ENCODE data around the gene GPX4. TPM values are rescaled to one million over a fixed set of nuclear protein-coding genes. Genes with fewer than 3 reads are reported as not detected.
"Not testable (repeated sequence)": the region's sequence is repeated elsewhere in the genome, so short reads cannot be mapped to it uniquely, and the experiment has no call there.

Gene GPX4
- total and polyA plus RNA-seq, 5 donors from 2014 or later, result 112 to 406 (median 341) TPM

DNA sequence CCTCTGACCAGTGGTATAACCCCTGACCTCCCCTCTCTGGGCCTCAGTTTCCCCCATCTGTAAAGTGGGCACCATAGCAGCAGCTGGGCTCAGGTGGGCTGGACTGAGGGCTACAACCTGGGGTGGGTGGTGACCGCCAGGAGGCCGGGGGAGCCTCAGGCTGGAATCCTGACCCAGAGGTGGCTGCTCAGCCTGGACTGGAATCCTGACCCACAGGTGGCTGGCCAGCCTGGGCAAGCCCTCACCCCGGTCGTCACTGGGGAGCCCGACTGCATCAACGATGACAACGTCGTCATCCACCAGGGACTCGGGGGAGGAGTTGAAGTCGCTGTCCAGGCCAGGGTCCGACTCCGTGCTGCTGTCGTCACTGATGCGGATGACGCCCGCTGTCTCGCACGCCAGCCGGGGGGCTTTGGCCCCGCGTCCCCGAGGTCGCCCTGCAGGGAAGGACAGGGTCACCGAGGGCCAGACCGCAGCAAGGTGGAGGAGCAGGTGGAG is 10.2 kb downstream of the GPX4 start:
- no peaks in the 10 kb centered on the region for H3K27me3 ChIP-seq (ENCODE audit: control insufficient read depth, insufficient read depth, low read length)
- ATAC-seq (ENCODE audit: low read depth in 2 of 2) (no peak), DNase-seq (no peak)
- H3K9me3 Mint-ChIP-seq, result no peaks in the 10 kb centered on the region
- no peaks in the 10 kb centered on the region for H3K27me3 Mint-ChIP-seq
- no peaks in the 10 kb centered on the region for H3K9me3 ChIP-seq (ENCODE audit: control insufficient read depth in 2 of 2, low read length in 2 of 2)
- H3K27ac Mint-ChIP-seq, result no peak overlapping the region
- no peaks in the 10 kb centered on the region for H3K36me3 Mint-ChIP-seq
- no peak overlapping the region for H3K4me3 ChIP-seq (ENCODE audit: low read depth, low read length)
- H3K27ac ChIP-seq (ENCODE audit: insufficient read depth, low read length, poor library complexity, severe bottlenecking), result peak overlapping the region; percentile 23
- no peak overlapping the region for H3K4me3 Mint-ChIP-seq
- H3K36me3 ChIP-seq (ENCODE audit: control insufficient read depth, insufficient read depth, low read length), result peaks cover 44% of the 10 kb centered on the region
- H3K4me1 Mint-ChIP-seq, result peaks cover 0 to 4% (median 0%) of the 10 kb centered on the region in 4 donors
- peaks cover 7% of the 10 kb centered on the region for H3K4me1 ChIP-seq (ENCODE audit: control insufficient read depth, insufficient read depth, low read length, poor library complexity, severe bottlenecking)

DNA sequence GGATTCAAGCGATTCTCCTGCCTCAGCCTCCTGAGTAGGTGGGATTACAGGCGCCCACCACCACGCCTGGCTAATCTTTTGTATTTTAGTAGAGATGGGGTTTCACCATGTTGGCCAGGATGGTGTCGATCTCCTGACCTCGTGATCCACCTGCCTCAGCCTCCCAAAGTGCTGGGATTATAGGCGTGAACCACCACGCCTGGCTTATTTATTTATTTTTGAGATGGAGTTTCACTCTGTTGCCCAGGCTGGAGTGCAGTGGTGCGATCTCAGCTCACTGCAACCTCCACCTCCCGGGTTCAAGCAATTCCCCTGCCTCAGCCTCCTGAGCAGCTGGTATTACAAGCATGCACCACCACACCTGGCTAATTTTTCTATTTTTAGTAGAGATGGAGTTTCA is 10.9 kb downstream of the GPX4 start:
- H3K27ac ChIP-seq (ENCODE audit: insufficient read depth, low read length, poor library complexity, severe bottlenecking); ATAC-seq (ENCODE audit: low read depth in 2 of 2); H3K27me3 ChIP-seq (ENCODE audit: control insufficient read depth, insufficient read depth, low read length); H3K36me3 Mint-ChIP-seq; H3K4me1 ChIP-seq (ENCODE audit: control insufficient read depth, insufficient read depth, low read length, poor library complexity, severe bottlenecking); H3K4me3 ChIP-seq (ENCODE audit: low read depth, low read length); H3K9me3 Mint-ChIP-seq; H3K9me3 ChIP-seq (ENCODE audit: control insufficient read depth in 2 of 2, low read length in 2 of 2); DNase-seq; H3K4me1 Mint-ChIP-seq; H3K27me3 Mint-ChIP-seq: not testable (repeated sequence)
- Mint-ChIP-seq H3K4me3 (peak overlapping the region in 1 of 4 donors; percentile 43), H3K27ac (peak overlapping the region in 1 of 3 donors; percentile 56)
- peaks cover 46% of the 10 kb centered on the region for H3K36me3 ChIP-seq (ENCODE audit: control insufficient read depth, insufficient read depth, low read length)

DNA sequence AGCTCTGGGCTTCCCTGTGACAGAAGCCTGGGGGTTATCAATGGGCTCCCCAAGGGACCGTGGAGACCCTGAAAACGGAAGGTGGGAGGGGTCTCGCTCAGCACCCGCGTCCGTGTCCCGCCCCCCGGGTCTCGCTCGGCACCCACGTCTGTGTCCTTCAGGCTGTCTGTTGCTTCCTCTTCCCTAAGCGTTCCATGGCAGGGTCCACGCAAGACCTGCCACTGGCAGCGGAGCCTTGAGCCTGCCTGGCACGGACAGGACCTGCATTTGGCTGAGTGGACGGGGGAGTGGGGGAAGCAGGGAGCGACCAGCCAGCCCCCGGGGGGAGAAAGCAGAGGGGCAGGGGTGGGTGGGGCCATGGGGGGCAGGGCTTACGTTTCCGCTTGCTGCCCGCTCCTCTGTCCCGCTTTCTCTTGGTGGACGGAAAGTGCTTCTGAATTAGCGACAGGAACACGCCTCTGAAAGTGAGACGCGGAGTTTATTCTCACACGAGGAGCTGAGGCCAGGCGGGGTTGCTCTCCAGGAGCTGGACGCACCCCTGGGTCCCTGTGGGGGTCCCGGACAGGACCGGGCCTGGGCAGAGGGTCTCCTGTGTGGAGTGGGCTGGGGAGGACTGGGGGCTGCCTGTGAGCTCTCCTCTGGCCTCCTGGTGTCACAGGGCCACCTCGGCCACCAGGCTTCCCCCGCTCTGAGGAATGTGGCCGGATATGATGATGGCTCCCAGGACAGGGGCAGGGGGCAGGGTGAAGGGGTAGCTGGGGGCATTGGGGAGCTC is 12.0 kb downstream of the GPX4 start:
- H3K27me3 Mint-ChIP-seq, result no peaks in the 10 kb centered on the region

DNA sequence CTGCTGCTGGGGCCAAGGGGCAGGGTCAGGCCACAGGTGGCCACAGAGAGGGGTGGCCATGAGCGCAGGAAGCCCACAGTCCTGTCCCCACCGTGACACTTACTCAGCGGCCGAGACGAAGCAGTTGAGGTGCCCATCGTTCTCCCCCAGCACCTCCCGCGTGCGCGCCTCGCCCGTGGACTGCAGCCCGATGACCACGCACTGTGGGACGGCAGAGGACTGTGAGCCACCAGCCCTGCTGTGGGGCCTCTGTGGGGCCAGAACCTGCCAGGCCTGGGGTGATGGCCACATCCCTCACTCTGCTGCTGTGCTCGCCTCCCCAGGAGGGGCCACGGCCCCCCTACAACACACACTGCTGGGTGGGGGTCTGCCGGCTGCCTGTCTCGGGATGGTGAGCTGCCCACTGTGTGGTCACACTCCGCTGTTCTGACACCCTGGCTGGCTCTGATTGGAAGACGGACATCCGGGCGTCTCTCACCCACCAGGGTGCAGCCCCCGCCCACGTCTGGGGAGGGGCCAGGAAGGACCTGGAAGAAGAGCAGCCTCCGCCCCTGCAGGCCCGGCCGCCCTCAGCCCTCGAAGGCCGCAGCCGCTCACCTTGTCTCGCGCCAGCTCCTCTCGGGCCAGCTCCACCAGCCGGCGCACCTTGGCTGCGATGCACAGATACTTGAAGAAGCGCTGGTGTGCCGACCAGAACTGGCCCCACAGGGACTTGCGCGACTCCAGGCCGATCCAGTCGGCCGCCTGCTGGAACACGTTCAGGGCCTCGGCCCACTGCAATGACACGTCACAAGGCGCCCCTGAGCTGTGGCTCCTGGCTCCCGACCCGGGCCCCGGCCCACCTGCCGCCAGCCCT is 13.2 kb downstream of the GPX4 start:
- peaks cover 55% of the 10 kb centered on the region for H3K36me3 ChIP-seq (ENCODE audit: control insufficient read depth, insufficient read depth, low read length)
- Mint-ChIP-seq H3K27me3 (no peaks in the 10 kb centered on the region), H3K36me3 (peaks cover 8% of the 10 kb centered on the region), H3K9me3 (no peaks in the 10 kb centered on the region), H3K4me3 (no peak overlapping the region), H3K27ac (no peak overlapping the region), H3K4me1 (peaks cover 0 to 4% (median 0%) of the 10 kb centered on the region in 4 donors)
- no peaks in the 10 kb centered on the region for H3K9me3 ChIP-seq (ENCODE audit: control insufficient read depth in 2 of 2, low read length in 2 of 2)
- ATAC-seq (ENCODE audit: low read depth in 2 of 2) (no peak), DNase-seq (no peak)
- peaks cover 7% of the 10 kb centered on the region for H3K4me1 ChIP-seq (ENCODE audit: control insufficient read depth, insufficient read depth, low read length, poor library complexity, severe bottlenecking)
- H3K4me3 ChIP-seq (ENCODE audit: low read depth, low read length), result no peak overlapping the region
- no peak overlapping the region for H3K27ac ChIP-seq (ENCODE audit: insufficient read depth, low read length, poor library complexity, severe bottlenecking)
- no peaks in the 10 kb centered on the region for H3K27me3 ChIP-seq (ENCODE audit: control insufficient read depth, insufficient read depth, low read length)

More for the DNA sequence above, 12.0 kb downstream of the GPX4 start:
- DNase-seq (no peak), ATAC-seq (ENCODE audit: low read depth in 2 of 2) (no peak)
- Histone ChIP-seq H3K27ac (ENCODE audit: insufficient read depth, low read length, poor library complexity, severe bottlenecking) (no peak overlapping the region), H3K36me3 (ENCODE audit: control insufficient read depth, insufficient read depth, low read length) (peaks cover 47% of the 10 kb centered on the region), H3K4me3 (ENCODE audit: low read depth, low read length) (no peak overlapping the region), H3K27me3 (ENCODE audit: control insufficient read depth, insufficient read depth, low read length) (no peaks in the 10 kb centered on the region), H3K9me3 (ENCODE audit: control insufficient read depth in 2 of 2, low read length in 2 of 2) (no peaks in the 10 kb centered on the region), H3K4me1 (ENCODE audit: control insufficient read depth, insufficient read depth, low read length, poor library complexity, severe bottlenecking) (peaks cover 7% of the 10 kb centered on the region)
- Mint-ChIP-seq H3K27ac (no peak overlapping the region), H3K4me1 (peaks cover 0 to 4% (median 0%) of the 10 kb centered on the region in 4 donors), H3K4me3 (no peak overlapping the region), H3K9me3 (no peaks in the 10 kb centered on the region), H3K36me3 (peaks cover under 1% of the 10 kb centered on the region)

DNA sequence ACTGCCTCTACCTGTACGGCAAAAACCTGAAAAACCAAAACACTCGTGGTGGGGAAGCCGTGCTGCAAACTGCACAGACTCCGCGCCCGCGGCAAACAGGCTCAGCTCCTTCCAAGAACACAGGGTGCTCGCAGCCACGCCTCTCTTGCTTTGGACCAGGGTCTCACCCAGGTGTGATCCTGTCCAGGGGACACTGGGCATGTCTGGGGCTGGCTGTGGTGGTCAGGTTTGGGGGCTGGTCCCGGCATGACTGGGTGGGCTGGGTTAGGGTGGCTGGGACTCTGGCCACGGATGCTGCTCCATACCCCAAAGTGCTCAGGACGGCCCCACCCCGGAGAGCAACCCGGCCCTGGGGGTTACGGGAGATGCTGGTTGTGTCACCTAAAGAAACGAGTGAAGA is 13.9 kb downstream of the GPX4 start:
- Mint-ChIP-seq H3K4me1 (peaks cover 0 to 4% (median 0%) of the 10 kb centered on the region in 4 donors), H3K36me3 (peaks cover 8% of the 10 kb centered on the region), H3K27ac (no peak overlapping the region), H3K9me3 (no peaks in the 10 kb centered on the region), H3K27me3 (no peaks in the 10 kb centered on the region), H3K4me3 (no peak overlapping the region)
- H3K9me3 ChIP-seq (ENCODE audit: control insufficient read depth in 2 of 2, low read length in 2 of 2), result no peaks in the 10 kb centered on the region
- no peaks in the 10 kb centered on the region for H3K27me3 ChIP-seq (ENCODE audit: control insufficient read depth, insufficient read depth, low read length)
- no peak for ATAC-seq (ENCODE audit: low read depth in 2 of 2)
- H3K27ac ChIP-seq (ENCODE audit: insufficient read depth, low read length, poor library complexity, severe bottlenecking), result no peak overlapping the region
- DNase-seq, result no peak
- peaks cover 7% of the 10 kb centered on the region for H3K4me1 ChIP-seq (ENCODE audit: control insufficient read depth, insufficient read depth, low read length, poor library complexity, severe bottlenecking)
- H3K4me3 ChIP-seq (ENCODE audit: low read depth, low read length), result no peak overlapping the region
- peaks cover 60% of the 10 kb centered on the region for H3K36me3 ChIP-seq (ENCODE audit: control insufficient read depth, insufficient read depth, low read length)

DNA sequence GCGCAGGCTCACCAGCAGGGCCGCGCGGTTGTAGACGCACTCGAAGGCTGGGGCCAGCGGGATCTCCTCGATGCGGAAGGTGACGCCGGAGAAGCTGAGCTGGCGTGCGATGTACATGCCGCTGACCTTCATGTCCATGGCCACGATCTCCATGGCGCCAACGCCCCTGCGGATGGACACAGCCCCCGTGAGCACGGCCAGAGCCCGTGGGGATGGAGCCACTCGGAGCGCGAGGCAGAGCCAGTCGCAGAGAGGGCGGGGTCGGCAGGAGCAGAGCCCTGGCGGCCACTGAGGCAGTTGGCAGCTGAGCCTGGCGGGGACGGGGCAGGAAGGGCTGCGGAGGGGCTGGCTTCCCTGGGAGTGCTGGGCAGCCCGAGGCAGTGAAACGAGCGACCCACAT is 15.2 kb downstream of the GPX4 start:
- H3K36me3 Mint-ChIP-seq, result peaks cover 8% of the 10 kb centered on the region
- H3K27me3 Mint-ChIP-seq, result no peaks in the 10 kb centered on the region
- ATAC-seq (ENCODE audit: low read depth in 2 of 2), result no peak
- no peaks in the 10 kb centered on the region for H3K4me1 Mint-ChIP-seq
- H3K9me3 ChIP-seq (ENCODE audit: control insufficient read depth in 2 of 2, low read length in 2 of 2), result no peaks in the 10 kb centered on the region
- H3K27ac Mint-ChIP-seq, result no peak overlapping the region
- no peaks in the 10 kb centered on the region for H3K4me1 ChIP-seq (ENCODE audit: control insufficient read depth, insufficient read depth, low read length, poor library complexity, severe bottlenecking)
- no peak overlapping the region for H3K4me3 ChIP-seq (ENCODE audit: low read depth, low read length)
- no peak for DNase-seq
- H3K36me3 ChIP-seq (ENCODE audit: control insufficient read depth, insufficient read depth, low read length), result peaks cover 67% of the 10 kb centered on the region
- H3K9me3 Mint-ChIP-seq, result no peaks in the 10 kb centered on the region
- no peaks in the 10 kb centered on the region for H3K27me3 ChIP-seq (ENCODE audit: control insufficient read depth, insufficient read depth, low read length)
- no peak overlapping the region for H3K27ac ChIP-seq (ENCODE audit: insufficient read depth, low read length, poor library complexity, severe bottlenecking)
- no peak overlapping the region for H3K4me3 Mint-ChIP-seq

DNA sequence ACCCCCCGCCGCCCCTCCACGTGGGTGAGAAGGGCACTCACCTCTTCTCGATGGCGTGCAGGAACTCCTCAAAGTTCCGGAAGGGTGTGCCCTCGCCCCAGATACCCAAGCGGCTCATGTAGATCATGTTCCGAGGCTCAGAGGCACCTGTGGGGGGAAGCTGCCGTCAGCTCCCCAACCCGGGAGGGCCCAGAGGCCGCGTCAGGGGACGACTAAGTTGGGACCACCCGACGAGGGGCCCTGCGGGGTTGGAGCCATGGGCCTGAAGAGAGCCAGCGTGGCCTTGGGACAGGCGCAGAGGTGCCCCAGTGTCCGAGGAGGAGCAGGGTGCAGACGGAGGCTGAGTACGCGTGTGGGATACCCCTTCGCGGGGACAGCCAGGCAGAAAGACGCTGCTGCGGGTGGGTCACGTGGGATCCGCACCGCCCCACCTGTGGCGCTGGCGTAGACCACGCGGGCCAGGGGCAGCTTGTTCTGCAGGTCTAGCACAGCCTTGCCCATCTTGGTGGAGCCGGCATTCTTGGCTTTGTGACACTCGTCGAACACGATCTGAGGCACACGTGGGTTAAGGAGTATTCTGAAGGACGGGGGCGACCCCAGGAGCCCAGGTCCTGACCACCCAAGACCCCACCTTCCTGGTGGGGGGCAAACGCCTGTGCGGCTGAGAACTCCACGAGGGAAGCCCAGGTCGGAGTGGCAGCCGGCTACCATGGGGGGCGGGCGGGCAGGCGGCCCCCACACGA is 15.9 kb downstream of the GPX4 start:
- Histone ChIP-seq H3K27me3 (ENCODE audit: control insufficient read depth, insufficient read depth, low read length) (no peaks in the 10 kb centered on the region), H3K9me3 (ENCODE audit: control insufficient read depth in 2 of 2, low read length in 2 of 2) (no peaks in the 10 kb centered on the region), H3K4me1 (ENCODE audit: control insufficient read depth, insufficient read depth, low read length, poor library complexity, severe bottlenecking) (no peaks in the 10 kb centered on the region), H3K27ac (ENCODE audit: insufficient read depth, low read length, poor library complexity, severe bottlenecking) (no peak overlapping the region), H3K36me3 (ENCODE audit: control insufficient read depth, insufficient read depth, low read length) (peaks cover 68% of the 10 kb centered on the region), H3K4me3 (ENCODE audit: low read depth, low read length) (no peak overlapping the region)
- Mint-ChIP-seq H3K4me3 (no peak overlapping the region), H3K27ac (no peak overlapping the region), H3K27me3 (no peaks in the 10 kb centered on the region), H3K36me3 (peaks cover 8% of the 10 kb centered on the region), H3K9me3 (no peaks in the 10 kb centered on the region), H3K4me1 (no peaks in the 10 kb centered on the region)
- no peak for ATAC-seq (ENCODE audit: low read depth in 2 of 2)
- no peak for DNase-seq
